CD4-positive, alpha-beta T cell (primary cell): Measurements from ENCODE around the gene PRR11. TPM values are rescaled to one million over a fixed set of nuclear protein-coding genes. Genes with fewer than 3 reads are reported as not detected.

Source experiments
- ATAC-seq: fragments of 200-7000 bp; cut with Tn5 transposase; one replicate; pipeline ENCODE4 v1.10.0; 2022; ENCODE audit warnings: mild to moderate bottlenecking; ENCODE audit not compliant: poor library complexity
- CTCF ChIA-PET: fragments of 350-600 bp; sonication (Branson Sonifier 250); formaldehyde crosslinking; loops from one replicate; lab custom pipeline; 2021; ENCODE audit warnings: antibody characterized with exemption, inconsistent platforms; lab: Charles Lee
- POLR2A ChIA-PET: fragments of 350-600 bp; sonication (Branson Sonifier 250); formaldehyde crosslinking; loops from one replicate; lab custom pipeline; 2021; ENCODE audit warnings: antibody characterized with exemption, inconsistent platforms; lab: Charles Lee
- DNase-seq, 14 experiments: peaks; one replicate each; pipeline ENCODE4 v3.0.0-alpha.2; 2013 to 2020; ENCODE audit warnings: mixed read lengths in 2 of 14
- H3K27ac ChIP-seq, 2 donors: one replicate each; pipeline versions ENCODE4 v1.5.1 to v1.7.0; 2013; ENCODE audit warnings: low read length in 2 of 2, low read depth in 1 of 2, mild to moderate bottlenecking in 1 of 2
- H3K27me3 ChIP-seq, 2 experiments: 1 replicate in 1 of 2; 2 replicates in 1 of 2; pipeline versions ENCODE4 v1.6.1 to v1.7.0; 2013; ENCODE audit warnings: low read length in 2 of 2, control low read depth in 1 of 2, mild to moderate bottlenecking in 1 of 2, moderate library complexity in 1 of 2; ENCODE audit not compliant: insufficient read depth in 2 of 2, control insufficient read depth in 1 of 2
- H3K36me3 ChIP-seq: one replicate; pipeline ENCODE4 v1.6.1; 2013; ENCODE audit warnings: low read length, control low read depth; ENCODE audit not compliant: insufficient read depth
- H3K4me1 ChIP-seq: one replicate; pipeline ENCODE4 v1.6.1; 2013; ENCODE audit warnings: low read length, control low read depth; ENCODE audit not compliant: insufficient read depth
- H3K4me3 ChIP-seq: one replicate; pipeline ENCODE4 v1.5.1; 2013; ENCODE audit warnings: mild to moderate bottlenecking, low read length, moderate library complexity
- H3K9me3 ChIP-seq, 2 experiments: 1 replicate in 1 of 2; 2 replicates in 1 of 2; pipeline versions ENCODE4 v1.6.1 to v1.7.0; 2013; ENCODE audit warnings: low read length in 2 of 2, mild to moderate bottlenecking in 2 of 2, control low read depth in 1 of 2, moderate library complexity in 1 of 2; ENCODE audit not compliant: control insufficient read depth in 1 of 2, insufficient read depth in 1 of 2
- H3K27ac Mint-ChIP-seq: one replicate; pipeline ENCODE4 v1.8.0; 2020; ENCODE audit warnings: mixed read lengths
- H3K27me3 Mint-ChIP-seq: one replicate; pipeline ENCODE4 v1.8.0; 2021; ENCODE audit warnings: mixed read lengths
- H3K36me3 Mint-ChIP-seq: one replicate; pipeline ENCODE4 v1.8.0; 2021; ENCODE audit warnings: low read depth, mixed read lengths
- H3K4me1 Mint-ChIP-seq: one replicate; pipeline ENCODE4 v1.8.0; 2021; ENCODE audit warnings: low read depth, mixed read lengths
- H3K4me3 Mint-ChIP-seq: one replicate; pipeline ENCODE4 v1.8.0; 2020; ENCODE audit warnings: mild to moderate bottlenecking, mixed read lengths
- H3K9me3 Mint-ChIP-seq: one replicate; pipeline ENCODE4 v1.8.0; 2020; ENCODE audit warnings: mixed read lengths
- CTCF ChIP-seq: fragments of 200-600 bp; IDR thresholded peaks from one replicate; pipeline ENCODE4 v1.8.0; 2022; ENCODE audit warnings: antibody characterized with exemption, mild to moderate bottlenecking
- intact Hi-C, 2 experiments: fragments of 100-400 bp; cut with DNase I in 1 of 2; cut with micrococcal nuclease in 1 of 2; formaldehyde crosslinking; loops; one replicate each; pipeline versions ENCODE4 v1.15.1 to v1.9.0; 2023 to 2025; cut with DNase I, micrococcal nuclease
- total RNA-seq, 174 experiments: library from RNA in 2 of 174; stranded (reverse) in 2 of 174; gene quantifications; one replicate each; pipeline ENCODE4 v1.2.3 and lab custom pipeline; 2021 to 2026

PRR11 gene
- total RNA-seq, 2 experiments from 2014 or later, result 0.69 to 0.92 TPM

- no peak for ATAC-seq
- no peak overlapping the region for H3K27ac Mint-ChIP-seq
- H3K27me3 Mint-ChIP-seq, result no peaks in the 10 kb centered on the region
- Histone ChIP-seq H3K27ac (no peak overlapping the region), H3K36me3 (peaks cover 9% of the 10 kb centered on the region), H3K4me1 (no peaks in the 10 kb centered on the region), H3K27me3 (no peaks in the 10 kb centered on the region), H3K4me3 (no peak overlapping the region), H3K9me3 (no peaks in the 10 kb centered on the region)
- H3K9me3 Mint-ChIP-seq, result no peaks in the 10 kb centered on the region
- DNase-seq, result no peak
- CTCF ChIA-PET, result no interaction called here
- H3K36me3 Mint-ChIP-seq, result peaks cover 12% of the 10 kb centered on the region
- no peak for TF ChIP-seq CTCF
- H3K4me1 Mint-ChIP-seq, result peaks cover 9% of the 10 kb centered on the region
- intact Hi-C loops, result no loop called here
- no peak overlapping the region for H3K4me3 Mint-ChIP-seq
- POLR2A ChIA-PET, result no interaction called here
These were observed 13.7 kb upstream of the PRR11 start for GRCh38 chr17:59141860-59142259.

GRCh38 chr17:59145571-59146096, 9.9 kb upstream of the PRR11 start:
- H3K27ac Mint-ChIP-seq, result no peak overlapping the region
- intact Hi-C loops, result no loop called here
- no peak overlapping the region for H3K27ac ChIP-seq
- ChIA-PET CTCF (interaction anchor here (0.6 kb wide), 1 partner anchor 475 kb away, joined by 4 read pairs; no protein-coding TSS in a partner anchor), POLR2A (interaction anchor here (1.5 kb wide), 1 partner anchor 10 kb away, joined by 6 read pairs; the partner anchor contains the start of genes PRR11 and SKA2)
- peaks cover 8% of the 10 kb centered on the region for H3K4me1 ChIP-seq
- H3K36me3 ChIP-seq, result peaks cover 9% of the 10 kb centered on the region
- no peaks in the 10 kb centered on the region for H3K9me3 ChIP-seq
- peaks cover 12% of the 10 kb centered on the region for H3K36me3 Mint-ChIP-seq
- no peak overlapping the region for H3K4me3 Mint-ChIP-seq
- no peaks in the 10 kb centered on the region for H3K27me3 Mint-ChIP-seq
- ATAC-seq (no peak), DNase-seq (no peak)
- H3K4me3 ChIP-seq, result no peak overlapping the region
- no peaks in the 10 kb centered on the region for H3K27me3 ChIP-seq
- H3K4me1 Mint-ChIP-seq, result peaks cover 30% of the 10 kb centered on the region
- H3K9me3 Mint-ChIP-seq, result no peaks in the 10 kb centered on the region
- no peak for TF ChIP-seq CTCF

- no peak overlapping the region for H3K27ac Mint-ChIP-seq
These were observed 6.5 kb upstream of the PRR11 start for GRCh38 chr17:59149051-59149450.

More at GRCh38 chr17:59149051-59149450, 6.5 kb upstream of the PRR11 start:
- DNase-seq (no peak), ATAC-seq (no peak)
- POLR2A ChIA-PET, result no interaction called here
- no peaks in the 10 kb centered on the region for H3K27me3 Mint-ChIP-seq
- TF ChIP-seq CTCF, result no peak
- Histone ChIP-seq H3K36me3 (peaks cover 6% of the 10 kb centered on the region), H3K27ac (no peak overlapping the region), H3K4me1 (peaks cover 15% of the 10 kb centered on the region), H3K27me3 (no peaks in the 10 kb centered on the region), H3K4me3 (no peak overlapping the region), H3K9me3 (no peaks in the 10 kb centered on the region)
- CTCF ChIA-PET, result interaction anchor here (0.6 kb wide), 1 partner anchor 38 kb away, joined by 4 read pairs; no protein-coding TSS in a partner anchor
- no peak overlapping the region for H3K4me3 Mint-ChIP-seq
- no peaks in the 10 kb centered on the region for H3K9me3 Mint-ChIP-seq
- intact Hi-C loops, result no loop called here
- H3K4me1 Mint-ChIP-seq, result peaks cover 55% of the 10 kb centered on the region
- H3K36me3 Mint-ChIP-seq, result peaks cover 12% of the 10 kb centered on the region
